ENCODE measurements around the gene CLPSL1. TPM values are rescaled to one million over a fixed set of nuclear protein-coding genes. Genes with fewer than 3 reads are reported as not detected.

Gene CLPSL1
- total RNA-seq, 1 experiment from 2014 or later, result not detected

DNA sequence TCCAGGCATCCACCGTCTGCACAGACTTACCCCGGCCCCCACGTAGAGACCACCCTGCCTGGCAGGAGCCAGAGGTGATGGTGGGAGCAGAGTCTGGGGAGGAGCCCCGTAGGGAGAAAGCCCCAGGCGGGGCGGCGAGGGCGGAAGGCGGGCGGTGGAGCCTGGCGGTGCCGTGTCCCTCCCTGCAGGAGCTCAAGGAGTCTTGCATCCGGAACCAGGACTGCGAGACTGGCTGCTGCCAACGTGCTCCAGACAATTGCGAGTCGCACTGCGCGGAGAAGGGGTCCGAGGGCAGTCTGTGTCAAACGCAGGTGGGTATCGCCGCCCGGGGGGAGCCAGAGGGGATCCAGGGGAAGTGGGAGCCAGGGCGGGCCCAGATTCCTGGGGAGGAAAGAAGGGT lies 6.0 kb downstream of the CLPSL1 start:
- no peak for DNase-seq
- Histone ChIP-seq H3K9me3 (ENCODE audit: insufficient read depth, low read depth) (no peaks in the 10 kb centered on the region), H3K36me3 (ENCODE audit: low read depth) (no peaks in the 10 kb centered on the region), H3K9me2 (ENCODE audit: insufficient read depth) (no peaks in the 10 kb centered on the region), H3K4me1 (replicated peaks; ENCODE audit: insufficient read depth) (peaks cover 22% of the 10 kb centered on the region), H4K20me1 (ENCODE audit: insufficient read depth) (no peaks in the 10 kb centered on the region), H3F3A (ENCODE audit: insufficient read depth, low read depth) (peaks cover 10% of the 10 kb centered on the region; the same call in 1 of the 2 replicates), H3K4me3 (no peak overlapping the region), H2AFZ (no peak overlapping the region), H3K27me3 (ENCODE audit: insufficient read depth, low read depth) (peaks cover 4% of the 10 kb centered on the region; the same call in 1 of the 2 replicates), H3K27ac (no peak overlapping the region), H3K4me2 (no peak overlapping the region), H3K79me2 (ENCODE audit: low read depth) (no peaks in the 10 kb centered on the region)
- BruUV-seq (replicated peaks), result no TSS peak
- ChIA-PET CTCF (no interaction called here), POLR2A (ENCODE audit: unreplicated experiment) (no interaction called here)
- TF ChIP-seq EZH2 (IDR thresholded peaks at IDR 0.05; ENCODE audit: low read depth), result no peak
- TF ChIP-seq CTCF (conservative IDR thresholded peaks at IDR 0.05), result no peak
- intact Hi-C loops (cut with micrococcal nuclease; ENCODE audit: unreplicated experiment), result no loop called here

DNA sequence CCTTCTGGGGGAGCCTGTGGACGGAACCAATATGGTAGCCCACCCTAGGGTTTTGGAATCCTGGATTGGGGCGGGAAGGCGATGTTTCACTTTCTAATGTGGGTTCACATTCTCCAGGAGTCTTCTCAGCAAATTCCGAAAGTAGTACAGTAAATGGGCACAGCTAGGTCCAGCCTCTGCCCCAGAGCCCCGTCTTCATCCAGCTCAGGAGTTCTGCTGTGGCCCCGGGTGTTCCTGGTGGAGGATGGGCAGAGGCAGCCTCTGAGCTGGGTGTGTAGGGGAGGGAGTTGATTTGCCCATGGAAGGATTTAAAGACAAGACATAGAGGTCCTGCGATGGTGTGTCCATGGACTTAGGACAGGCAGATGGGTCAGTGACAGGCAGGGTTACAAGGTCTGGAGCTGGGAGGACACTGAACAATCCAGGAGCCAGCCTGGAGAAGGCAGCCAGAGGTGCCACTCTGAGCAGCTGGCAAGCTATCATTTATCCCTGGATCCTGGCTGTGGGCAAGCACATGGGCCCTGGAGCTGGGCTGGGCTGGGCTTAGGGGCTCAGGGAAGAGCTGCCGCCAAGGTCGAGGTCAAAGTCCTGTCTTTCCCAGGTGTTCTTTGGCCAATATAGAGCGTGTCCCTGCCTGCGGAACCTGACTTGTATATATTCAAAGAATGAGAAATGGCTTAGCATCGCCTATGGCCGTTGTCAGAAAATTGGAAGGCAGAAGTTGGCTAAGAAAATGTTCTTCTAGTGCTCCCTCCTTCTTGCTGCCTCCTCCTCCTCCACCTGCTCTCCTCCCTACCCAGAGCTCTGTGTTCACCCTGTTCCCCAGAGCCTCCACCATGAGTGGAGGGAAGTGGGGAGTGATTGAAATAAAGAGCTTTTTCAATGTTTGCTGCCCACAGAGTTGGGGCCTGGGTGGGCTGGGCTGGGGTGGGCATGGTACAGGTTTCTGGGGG lies 6.7 kb downstream of the CLPSL1 start:
- H3K4me3 ChIP-seq, result no peak overlapping the region
- CTCF ChIA-PET, result no interaction called here
- no peak for DNase-seq
- no peak overlapping the region for H3K27ac ChIP-seq
- H4K20me1 ChIP-seq (ENCODE audit: insufficient read depth), result no peaks in the 10 kb centered on the region
- no peaks in the 10 kb centered on the region for H3K9me2 ChIP-seq (ENCODE audit: insufficient read depth)
- peaks cover 3% of the 10 kb centered on the region; the same call in 1 of the 2 replicates for H3F3A ChIP-seq (ENCODE audit: insufficient read depth, low read depth)
- H3K9me3 ChIP-seq (ENCODE audit: insufficient read depth, low read depth), result no peaks in the 10 kb centered on the region
- peaks cover 4% of the 10 kb centered on the region; the same call in 1 of the 2 replicates for H3K27me3 ChIP-seq (ENCODE audit: insufficient read depth, low read depth)
- H3K4me1 ChIP-seq (replicated peaks; ENCODE audit: insufficient read depth), result peaks cover 14% of the 10 kb centered on the region
- H3K4me2 ChIP-seq, result no peak overlapping the region
- no peaks in the 10 kb centered on the region for H3K36me3 ChIP-seq (ENCODE audit: low read depth)
- intact Hi-C loops (cut with micrococcal nuclease; ENCODE audit: unreplicated experiment), result no loop called here
- BruUV-seq (replicated peaks), result no TSS peak
- TF ChIP-seq EZH2 (IDR thresholded peaks at IDR 0.05; ENCODE audit: low read depth), result no peak
- no peak for TF ChIP-seq CTCF (conservative IDR thresholded peaks at IDR 0.05)
- POLR2A ChIA-PET (ENCODE audit: unreplicated experiment), result interaction anchor here (0.7 kb wide), 1 partner anchor 571 kb away, joined by 3 read pairs; no protein-coding TSS in a partner anchor
- no peaks in the 10 kb centered on the region for H3K79me2 ChIP-seq (ENCODE audit: low read depth)
- H2AFZ ChIP-seq, result no peak overlapping the region

GRCh38 chr6:35788423-35788982 lies 7.7 kb downstream of the CLPSL1 start:
- Histone ChIP-seq H3K4me2 (no peak overlapping the region), H2AFZ (no peak overlapping the region; the same call in 1 of the 2 replicates), H3F3A (ENCODE audit: insufficient read depth, low read depth) (peaks cover 3% of the 10 kb centered on the region; the same call in 1 of the 2 replicates), H3K9me3 (ENCODE audit: insufficient read depth, low read depth) (no peaks in the 10 kb centered on the region), H3K36me3 (ENCODE audit: low read depth) (no peaks in the 10 kb centered on the region), H3K4me1 (replicated peaks; ENCODE audit: insufficient read depth) (peaks cover 9% of the 10 kb centered on the region; the same call in 1 of the 2 replicates), H3K27ac (no peak overlapping the region), H3K4me3 (no peak overlapping the region), H3K27me3 (ENCODE audit: insufficient read depth, low read depth) (peaks cover 4% of the 10 kb centered on the region; the same call in 1 of the 2 replicates), H3K79me2 (ENCODE audit: low read depth) (no peaks in the 10 kb centered on the region), H3K9me2 (ENCODE audit: insufficient read depth) (no peaks in the 10 kb centered on the region), H4K20me1 (ENCODE audit: insufficient read depth) (no peaks in the 10 kb centered on the region)
- no TSS peak for BruUV-seq (replicated peaks)
- intact Hi-C loops (cut with micrococcal nuclease; ENCODE audit: unreplicated experiment), result no loop called here
- TF ChIP-seq EZH2 (IDR thresholded peaks at IDR 0.05; ENCODE audit: low read depth) (no peak), CTCF (conservative IDR thresholded peaks at IDR 0.05) (no peak)
- ChIA-PET POLR2A (ENCODE audit: unreplicated experiment) (no interaction called here), CTCF (no interaction called here)
- DNase-seq, result no peak

Measured in PC-9 (cell line).